SK-N-SH treated with all-trans-retinoic acid at 6 μM for 48 hours (cell line): Measurements from ENCODE around the gene HIVEP2.

Experiments
- BACH2 ChIP-seq: fragments of 250-450 bp; sonication (Bioruptor Pico); IDR thresholded peaks from 2 replicates; pipeline ENCODE4 v1.9.0; 2021; ENCODE audit warnings: mild to moderate bottlenecking, borderline replicate concordance
- CREB5 ChIP-seq: fragments of 250-450 bp; sonication (Bioruptor Pico); IDR thresholded peaks from 2 replicates; pipeline ENCODE4 v1.5.1; 2020; ENCODE audit warnings: low read depth, mild to moderate bottlenecking, moderate library complexity
- ISL1 ChIP-seq: fragments of 250-450 bp; sonication (Bioruptor Pico); IDR thresholded peaks from 2 replicates; pipeline ENCODE4 v2.1.2; 2022; ENCODE audit warnings: mild to moderate bottlenecking, moderate library complexity
- ZFP3 ChIP-seq: fragments of 250-450 bp; sonication (Bioruptor Pico); IDR thresholded peaks from 2 replicates; pipeline ENCODE4 v1.5.0; 2020; ENCODE audit warnings: mild to moderate bottlenecking, moderate library complexity
- ZNF565 ChIP-seq: fragments of 450-650 bp; formaldehyde crosslinking; conservative IDR thresholded peaks from 2 replicates; pipeline ENCODE4 v1.5.0; 2020; ENCODE audit warnings: low read depth, mild to moderate bottlenecking, moderate library complexity
- TF ChIP-seq, protein P1 (sequence below): fragments of 250-450 bp; sonication (Bioruptor Pico); IDR thresholded peaks from 2 replicates; pipeline ENCODE4 v1.8.0; 2020; ENCODE audit warnings: mild to moderate bottlenecking, moderate library complexity, borderline replicate concordance

DNA sequence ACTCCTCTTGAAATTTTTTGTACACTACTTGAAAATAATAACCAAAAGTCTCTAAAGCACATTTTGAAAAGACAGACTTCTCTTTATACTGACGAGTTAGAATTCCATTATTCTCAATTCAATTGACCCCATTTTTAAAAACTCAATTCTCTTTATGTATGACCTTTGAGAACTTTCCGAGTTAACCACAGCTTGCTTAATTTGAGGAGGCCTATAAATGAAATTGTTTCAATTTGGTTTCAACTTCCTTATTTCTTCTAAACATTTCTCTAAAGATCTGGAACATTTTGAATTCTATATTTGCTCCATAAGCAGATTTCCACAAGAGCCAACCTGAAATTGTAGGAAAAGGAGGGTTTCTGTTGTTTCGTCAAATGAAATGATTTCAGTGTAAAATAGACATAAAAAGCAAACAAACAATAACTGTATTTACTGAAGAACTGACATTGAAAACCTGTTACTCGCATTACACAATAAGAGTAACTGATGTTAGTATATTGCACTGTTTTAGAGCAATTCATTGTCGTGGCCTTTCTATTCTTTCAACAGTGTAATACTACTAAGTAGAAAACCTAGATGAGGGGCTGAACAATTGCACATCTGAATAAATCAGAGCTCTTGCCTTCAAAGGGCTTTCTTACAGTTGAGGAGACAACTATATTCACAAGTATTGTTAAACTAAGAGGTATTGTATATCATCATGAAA, 223.6 kb downstream of the HIVEP2 start:
- TF ChIP-seq ZFP3 (CRISPR knock-in tag) (no peak), ZNF565 (no peak), ISL1 (CRISPR knock-in tag) (no peak), BACH2 (no peak), CREB5 (no peak)
- TF ChIP-seq, protein P1, sequence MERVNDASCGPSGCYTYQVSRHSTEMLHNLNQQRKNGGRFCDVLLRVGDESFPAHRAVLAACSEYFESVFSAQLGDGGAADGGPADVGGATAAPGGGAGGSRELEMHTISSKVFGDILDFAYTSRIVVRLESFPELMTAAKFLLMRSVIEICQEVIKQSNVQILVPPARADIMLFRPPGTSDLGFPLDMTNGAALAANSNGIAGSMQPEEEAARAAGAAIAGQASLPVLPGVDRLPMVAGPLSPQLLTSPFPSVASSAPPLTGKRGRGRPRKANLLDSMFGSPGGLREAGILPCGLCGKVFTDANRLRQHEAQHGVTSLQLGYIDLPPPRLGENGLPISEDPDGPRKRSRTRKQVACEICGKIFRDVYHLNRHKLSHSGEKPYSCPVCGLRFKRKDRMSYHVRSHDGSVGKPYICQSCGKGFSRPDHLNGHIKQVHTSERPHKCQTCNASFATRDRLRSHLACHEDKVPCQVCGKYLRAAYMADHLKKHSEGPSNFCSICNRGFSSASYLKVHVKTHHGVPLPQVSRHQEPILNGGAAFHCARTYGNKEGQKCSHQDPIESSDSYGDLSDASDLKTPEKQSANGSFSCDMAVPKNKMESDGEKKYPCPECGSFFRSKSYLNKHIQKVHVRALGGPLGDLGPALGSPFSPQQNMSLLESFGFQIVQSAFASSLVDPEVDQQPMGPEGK (CRISPR knock-in tag), result no peak
